HK-2 (cell line): Measurements from ENCODE around the gene HOXA4.

ENCODE experiments used
- DNase-seq: peaks from one replicate; pipeline ENCODE4 v3.0.0-alpha.2; 2018; ENCODE audit not compliant: unreplicated experiment

Gene HOXA4

DNA sequence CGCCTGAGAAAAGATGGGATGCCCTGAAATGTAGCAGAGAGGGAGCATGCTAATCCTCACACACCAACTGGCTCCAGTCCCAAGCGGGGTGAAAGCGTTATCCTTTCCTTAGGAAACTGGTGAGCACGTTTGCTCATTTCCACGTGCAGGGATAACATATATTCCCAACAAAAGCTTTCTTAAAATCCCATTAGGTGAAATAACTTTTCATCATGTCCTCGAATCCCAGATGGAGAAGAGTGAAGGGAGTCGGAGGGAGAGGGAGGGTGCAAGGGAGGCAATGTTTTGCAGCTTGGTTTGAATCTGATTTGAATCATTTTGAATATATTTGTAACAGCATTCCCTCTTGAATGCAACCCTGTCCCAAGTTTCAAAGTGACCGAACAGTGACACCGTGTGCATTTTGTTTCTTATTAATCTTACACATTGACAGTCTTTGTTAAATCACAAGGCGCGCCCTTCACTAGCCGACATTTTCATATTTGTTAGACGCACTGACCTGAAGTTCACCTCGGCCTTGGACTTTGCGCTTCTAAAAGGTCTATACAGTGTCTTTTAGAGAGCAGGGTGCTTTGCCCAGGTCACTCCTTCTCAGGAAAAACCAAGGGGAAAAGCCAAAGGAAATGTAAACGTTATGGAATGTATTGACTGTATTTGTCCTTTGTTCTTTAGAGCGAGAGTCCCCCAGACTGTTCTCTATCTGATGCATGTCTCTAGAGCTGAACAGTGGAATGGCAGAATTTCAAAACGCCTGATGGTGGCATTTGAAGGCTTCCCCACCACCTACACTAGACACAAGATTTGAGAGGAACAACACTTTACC, 3.1 kb upstream of the HOXA4 start:
- DNase-seq, result no peak

DNA sequence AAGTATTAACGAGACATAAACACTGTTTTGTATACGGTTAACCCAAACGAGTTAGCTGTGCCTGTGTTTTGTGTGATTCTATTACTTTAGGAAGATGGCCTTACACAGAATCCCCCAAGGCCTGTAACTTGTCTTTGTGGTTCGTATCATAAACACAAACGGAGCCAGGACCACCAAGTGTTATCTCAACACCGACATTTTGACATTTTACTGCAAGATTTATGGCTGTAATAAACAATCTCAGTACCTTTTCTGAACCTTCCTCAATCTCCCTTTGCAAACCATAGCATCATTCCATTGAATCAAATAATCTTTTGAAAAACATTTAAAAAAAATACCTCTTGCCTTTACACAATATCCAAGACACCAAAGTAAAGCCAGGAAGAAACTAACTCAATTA, 2.4 kb upstream of the HOXA4 start:
- no peak for DNase-seq

DNA sequence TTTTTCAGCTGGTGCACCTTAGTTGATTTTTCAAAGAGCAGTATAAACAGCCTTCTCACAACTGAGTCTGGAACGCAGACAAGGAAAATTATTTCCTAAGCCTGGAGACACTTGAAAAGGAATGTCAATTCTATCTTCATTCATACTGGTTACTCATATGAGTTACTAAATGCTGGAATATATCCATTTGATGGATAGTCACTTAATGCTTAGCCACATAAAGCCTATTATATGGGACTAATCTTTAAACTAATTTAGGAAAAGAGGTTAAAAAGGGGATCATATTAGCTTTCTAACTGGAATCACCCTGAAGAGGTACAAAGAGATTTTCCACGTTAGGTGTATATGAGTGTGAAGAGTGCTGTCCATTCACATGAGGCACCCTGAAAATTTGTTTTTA, 1.7 kb upstream of the HOXA4 start:
- no peak for DNase-seq

DNA sequence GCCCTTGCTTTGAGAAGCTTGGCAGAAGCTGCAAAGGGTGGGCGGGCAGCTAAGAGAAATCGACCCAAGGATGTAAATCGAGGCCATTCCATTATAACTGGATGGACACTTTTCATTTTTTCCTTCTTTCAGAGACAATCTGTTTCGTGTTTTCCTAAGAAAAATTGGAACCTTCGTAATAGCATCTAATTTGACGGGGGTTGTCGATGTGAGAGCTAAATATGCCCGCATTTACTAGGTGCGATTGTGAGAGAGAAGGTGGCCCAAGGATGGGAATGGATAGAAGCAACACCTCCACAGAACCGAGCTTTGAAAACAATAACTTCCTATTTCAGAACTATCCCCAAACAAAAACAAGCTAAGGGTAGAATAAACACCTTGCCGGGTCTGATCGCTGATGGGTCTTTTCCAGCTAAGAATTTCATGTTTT, 848 bp upstream of the HOXA4 start:
- DNase-seq, result no peak

DNA sequence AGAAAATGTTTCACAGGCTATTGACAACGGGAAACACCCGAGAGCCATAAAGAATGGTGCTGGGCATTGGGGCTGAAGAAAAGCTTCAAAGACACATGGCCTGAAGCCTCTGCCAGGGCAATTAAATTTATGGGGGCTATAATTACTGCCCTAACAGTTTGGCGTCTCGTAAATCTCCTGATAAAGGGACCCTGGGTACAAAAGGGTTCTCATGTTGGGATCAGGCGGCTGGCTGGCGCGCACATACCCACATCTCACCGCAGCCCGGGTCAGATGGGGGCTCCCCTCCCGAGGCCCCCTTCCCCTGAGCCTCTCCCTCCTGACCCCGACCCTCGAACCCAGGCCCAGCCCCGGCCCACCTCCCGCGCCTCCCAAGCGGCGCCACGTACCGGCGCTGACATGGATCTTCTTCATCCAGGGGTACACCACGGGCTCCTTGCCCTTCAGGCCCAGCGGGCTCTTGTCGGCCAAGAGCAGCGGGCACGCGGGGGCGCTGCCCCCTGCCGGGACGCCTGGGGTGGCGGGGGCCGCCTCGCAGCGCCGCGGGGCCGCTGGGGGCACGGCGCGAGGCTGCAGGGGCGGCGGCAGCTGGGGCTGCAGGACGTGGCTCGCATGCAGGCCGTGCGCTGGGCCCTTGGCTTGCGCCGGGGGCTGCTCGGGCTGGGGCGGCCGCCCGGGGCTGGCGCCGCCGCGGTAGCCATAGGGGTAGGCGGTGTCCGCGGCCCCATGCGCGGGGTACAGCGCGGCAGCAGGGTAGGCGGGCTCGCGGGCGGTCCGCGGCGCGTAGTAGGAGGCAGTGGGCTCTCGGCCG, 623 bp downstream of the HOXA4 start:
- peak; percentile 63 for DNase-seq

DNA sequence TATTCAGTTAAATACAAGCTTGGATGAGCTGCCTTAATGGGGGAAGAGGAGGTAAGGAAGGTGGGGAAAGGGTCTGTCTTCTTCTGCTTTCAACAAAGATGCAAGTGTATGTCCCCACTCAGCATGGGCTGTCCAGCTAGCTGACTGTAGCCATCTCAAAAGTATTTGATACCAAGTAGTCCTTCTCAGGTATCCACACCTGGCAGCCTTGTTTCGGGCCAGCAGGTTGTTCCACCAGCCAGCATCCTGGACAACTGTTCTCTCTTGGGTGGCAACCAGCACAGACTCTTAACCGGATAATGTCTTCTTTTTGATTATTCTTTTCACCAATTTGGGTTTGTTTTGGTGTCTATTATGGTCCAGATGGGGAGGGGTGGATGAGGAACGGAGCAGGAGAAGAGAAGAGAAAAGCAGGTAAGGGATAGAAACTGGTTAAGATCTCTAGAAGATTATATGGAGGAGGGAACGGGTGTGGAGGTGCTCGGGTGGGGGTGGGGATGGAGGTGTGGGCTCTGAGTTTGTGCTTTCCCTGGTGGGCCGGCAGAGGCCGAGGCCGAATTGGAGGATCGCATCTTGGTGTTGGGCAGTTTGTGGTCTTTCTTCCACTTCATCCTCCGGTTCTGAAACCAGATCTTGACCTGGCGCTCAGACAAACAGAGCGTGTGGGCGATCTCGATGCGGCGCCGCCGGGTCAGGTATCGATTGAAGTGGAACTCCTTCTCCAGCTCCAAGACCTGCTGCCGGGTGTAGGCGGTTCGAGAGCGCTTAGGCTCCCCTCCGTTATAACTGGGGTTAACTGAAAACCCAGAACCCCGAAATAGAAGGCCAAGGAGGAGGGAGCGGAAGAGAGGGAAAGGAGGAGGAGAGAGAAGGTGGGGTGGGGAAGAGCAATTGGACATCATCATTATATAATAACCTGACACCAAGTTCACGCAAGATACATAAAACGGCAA, 1.5 kb downstream of the HOXA4 start:
- DNase-seq, result no peak

DNA sequence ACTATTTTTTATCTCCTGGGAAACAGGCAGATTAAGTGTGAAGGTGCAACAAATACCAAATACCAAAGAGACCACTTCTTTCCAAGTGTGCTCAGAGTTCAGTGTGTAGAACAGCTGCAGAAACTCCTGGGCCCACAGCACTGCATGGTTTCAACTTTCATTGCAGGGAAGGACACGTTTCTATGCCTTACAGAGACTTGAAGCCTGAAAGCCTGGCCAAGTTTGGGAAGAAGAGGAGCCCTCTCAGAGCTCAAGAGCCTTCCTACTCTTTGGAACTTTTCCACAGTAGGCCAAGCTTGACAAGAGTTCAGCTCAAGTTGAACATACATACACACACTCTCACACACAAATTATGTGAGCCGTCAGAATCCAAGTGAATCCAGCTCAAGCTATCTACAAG, 2.5 kb downstream of the HOXA4 start:
- DNase-seq, result no peak

DNA sequence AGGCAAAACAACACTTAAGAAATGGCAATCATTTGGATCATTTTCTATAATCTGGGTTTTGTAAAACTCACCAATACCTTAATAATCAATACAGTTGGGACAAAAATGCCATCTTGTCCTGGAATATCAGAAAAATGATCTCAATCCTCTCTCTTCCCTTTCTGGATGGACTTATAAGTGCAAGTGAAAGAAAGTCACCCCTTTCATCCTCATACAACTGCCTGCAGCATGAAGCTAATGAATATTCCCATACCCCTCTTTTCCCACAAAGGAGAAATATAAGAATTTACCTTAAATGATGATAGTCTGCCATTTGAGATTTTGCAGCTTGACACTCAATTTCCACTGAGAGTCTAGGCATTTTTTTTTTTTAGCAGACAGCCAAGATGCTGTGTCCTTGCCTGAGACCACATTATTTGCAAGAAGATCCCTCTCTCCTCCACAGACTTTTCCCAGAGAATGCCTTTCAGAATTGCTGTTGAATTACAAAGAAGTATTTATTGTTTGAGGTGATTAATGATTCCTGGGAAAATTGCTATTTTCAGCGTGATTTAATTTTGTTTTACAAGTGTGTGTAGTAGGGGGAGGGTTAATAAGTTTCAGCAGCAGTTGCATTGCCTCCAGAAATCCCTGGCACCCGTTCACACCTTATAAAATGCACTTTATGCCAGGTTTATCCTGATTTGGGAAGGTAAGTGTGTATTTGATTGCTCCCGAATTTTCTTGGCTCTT, 3.8 kb downstream of the HOXA4 start:
- DNase-seq, result no peak

DNA sequence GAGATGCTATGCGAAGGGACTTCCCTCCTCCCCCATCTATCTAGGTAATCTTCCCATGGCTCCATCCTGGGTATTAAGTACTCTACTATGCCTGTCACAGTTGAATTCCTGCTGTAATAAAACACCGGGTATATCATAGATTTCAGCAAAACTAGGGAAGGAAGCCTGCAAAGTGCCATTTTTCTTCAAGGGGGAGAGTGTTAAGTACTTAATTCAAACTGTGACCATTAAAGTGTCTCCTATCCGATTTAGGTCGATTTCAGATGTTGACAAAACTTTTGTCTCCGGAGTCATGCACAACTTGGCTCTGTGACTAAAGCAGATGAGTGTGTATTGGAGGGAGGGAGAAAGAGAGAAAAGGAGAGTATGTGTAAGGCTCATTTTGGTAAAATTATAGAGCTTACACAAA, 4.6 kb downstream of the HOXA4 start:
- DNase-seq, result no peak

DNA sequence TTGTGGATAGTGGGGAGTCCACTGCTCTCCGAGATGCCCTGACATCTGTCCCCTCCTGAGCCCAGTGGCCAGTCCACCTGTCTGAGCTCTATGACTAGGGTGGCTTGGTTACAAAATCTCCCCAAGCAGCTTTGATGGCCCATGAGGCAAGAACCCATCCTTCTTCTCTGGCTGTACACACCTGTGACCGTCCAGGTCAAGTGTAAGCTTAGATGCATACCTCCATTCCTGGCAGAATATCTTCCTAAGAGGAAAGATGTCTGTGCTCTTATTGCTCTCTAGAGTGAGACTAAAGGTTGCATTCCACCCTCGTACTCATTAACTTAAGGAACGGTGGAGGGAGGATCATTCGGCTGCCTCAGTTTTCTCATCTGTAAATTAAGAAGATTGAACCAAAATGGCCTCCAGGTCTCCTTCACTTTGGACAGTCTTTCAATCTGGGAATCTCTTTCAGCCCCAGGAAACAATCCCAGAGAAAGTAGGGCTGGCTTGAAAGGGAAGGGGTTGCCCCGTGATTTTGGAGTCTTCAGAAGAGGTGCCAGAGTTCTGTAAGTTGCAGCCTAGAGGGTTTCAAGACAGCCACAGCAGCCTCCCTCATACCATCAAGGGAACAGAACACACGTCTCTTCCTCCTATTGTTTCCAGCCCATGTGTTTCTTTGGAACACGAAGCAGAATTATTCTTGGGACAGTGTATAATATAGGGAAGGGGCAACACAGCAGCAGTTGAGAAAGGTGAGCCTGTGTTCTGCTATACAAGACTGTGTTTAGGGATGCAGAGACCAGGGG, 5.5 kb downstream of the HOXA4 start:
- DNase-seq, result no peak

DNA sequence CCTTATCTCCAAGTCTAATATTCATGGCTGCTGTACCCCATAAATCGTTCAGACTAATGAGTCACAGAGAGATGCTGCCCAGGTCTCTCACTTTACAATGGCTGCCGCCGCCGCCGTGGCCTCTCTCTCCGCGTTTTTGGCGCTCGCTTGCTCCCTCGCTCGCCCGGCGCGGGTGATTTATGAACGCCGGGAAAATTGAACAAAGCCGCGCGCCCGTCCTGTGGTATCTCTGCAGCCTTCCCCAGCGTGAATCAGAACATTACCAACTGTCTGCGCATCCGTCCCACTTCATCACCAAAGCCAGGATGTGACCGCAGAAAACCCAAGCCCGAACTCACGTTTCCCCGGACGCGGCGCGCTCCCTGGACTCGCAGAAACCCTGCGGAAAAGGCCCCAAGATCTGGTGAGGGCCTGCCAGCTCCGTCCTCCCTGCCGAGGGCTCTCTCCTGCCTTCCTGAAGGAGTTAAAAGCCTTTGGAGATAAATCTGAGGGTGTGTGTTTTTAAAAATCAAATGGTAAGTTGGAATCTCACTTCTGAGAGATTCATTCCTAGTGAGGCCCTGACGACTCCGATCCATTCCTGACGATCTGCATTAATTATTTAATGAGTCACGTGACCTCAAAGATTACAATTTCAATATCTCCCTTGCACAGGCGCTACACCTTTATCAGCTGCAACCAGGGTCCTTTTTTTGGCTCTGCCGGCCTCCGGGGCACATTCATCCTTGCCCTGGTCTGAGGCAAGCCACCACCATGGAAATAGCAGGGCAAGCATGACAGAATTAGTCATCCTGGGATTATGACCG, 6.3 kb downstream of the HOXA4 start:
- peak; percentile 88 for DNase-seq

DNA sequence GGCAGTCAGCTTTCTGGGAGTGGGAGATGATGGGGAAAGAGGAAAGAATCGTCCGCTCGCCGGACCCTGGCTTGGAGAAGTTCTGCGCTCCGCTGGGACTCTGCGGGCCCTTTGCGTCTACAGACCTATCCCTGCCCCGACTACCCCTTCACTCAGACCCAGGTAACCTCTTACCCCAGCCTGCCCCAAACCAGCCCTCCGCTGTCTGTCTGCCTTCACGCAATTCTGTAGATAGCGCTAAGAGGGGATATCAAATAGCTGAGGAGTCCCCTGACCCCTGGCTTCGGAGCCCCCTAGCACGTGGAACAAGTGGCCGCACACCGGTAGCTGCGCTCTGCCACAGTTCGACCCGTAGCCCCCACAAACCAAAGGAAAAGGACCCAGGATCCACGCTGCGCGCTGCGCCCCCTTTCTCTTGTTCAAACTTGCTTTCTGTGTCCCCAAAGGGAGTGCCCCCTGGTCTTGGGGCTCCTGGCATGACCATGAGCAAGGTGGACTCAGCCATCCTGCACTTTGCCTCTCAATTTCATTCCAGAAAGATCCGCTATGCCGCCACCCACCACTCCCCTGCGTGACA, 7.0 kb downstream of the HOXA4 start:
- peak; percentile 44 for DNase-seq

DNA sequence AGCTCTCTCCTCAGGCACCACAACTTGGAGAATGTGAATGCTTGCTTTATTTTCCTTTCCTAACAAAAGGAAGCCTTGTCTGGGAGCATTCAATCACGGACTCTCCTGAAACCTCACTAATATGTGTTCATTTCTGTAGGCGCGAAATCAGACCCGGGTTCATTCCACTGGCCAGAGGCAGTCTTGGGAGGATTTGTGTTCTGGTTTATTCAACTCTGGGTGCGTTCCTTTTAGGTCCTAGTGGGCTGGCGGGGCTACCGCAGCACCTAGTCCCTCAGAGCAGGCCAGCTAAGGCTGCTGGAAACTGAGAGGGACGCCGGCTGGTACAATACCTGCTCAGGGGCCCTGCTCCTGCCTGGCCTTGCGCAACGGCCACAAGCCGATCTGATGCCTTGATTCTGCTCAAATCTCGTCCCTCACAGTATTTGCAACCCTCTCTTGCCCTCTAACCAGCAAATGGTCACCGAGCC, 7.5 kb downstream of the HOXA4 start:
- no peak for DNase-seq

DNA sequence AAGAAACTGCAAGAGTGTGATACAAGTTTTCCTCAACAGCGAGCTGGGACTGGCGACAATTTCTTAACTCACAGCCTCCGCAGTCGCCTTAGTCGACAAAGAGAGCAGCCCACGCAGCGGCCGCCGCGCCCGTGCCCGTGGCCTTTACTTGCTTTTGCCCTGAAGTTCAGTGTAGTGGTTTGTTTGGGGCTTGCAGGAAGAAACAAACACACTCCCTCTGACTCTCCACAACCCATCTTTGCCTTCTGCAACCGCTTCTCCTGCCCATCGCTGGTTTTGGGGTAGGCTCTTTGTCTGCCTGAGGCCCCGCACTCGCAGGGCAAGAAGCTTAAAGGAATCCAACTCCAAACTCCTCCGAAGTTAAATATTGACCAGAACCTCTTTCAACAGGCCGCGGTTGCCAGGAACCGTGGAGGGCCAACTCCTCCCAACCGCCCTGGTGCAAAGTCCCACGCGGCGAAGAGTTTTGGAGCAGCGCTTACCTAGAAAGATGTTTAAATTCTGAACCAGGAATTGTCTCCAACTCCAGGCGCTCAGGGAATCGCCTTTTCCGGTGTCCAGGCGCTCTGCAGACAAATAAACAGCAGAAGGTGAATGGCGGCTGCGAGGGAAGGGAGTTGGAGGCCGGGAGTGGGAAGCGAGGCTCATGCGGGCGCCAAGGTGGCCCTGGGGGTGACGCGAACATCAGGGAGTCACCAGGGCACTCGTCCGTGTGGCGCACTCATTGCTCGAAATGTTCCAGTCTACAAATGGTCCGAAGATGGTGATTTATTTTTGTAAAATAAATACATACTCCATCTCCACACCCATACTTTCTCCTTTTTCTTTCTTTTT, 8.3 kb downstream of the HOXA4 start:
- peak; percentile 76 for DNase-seq

DNA sequence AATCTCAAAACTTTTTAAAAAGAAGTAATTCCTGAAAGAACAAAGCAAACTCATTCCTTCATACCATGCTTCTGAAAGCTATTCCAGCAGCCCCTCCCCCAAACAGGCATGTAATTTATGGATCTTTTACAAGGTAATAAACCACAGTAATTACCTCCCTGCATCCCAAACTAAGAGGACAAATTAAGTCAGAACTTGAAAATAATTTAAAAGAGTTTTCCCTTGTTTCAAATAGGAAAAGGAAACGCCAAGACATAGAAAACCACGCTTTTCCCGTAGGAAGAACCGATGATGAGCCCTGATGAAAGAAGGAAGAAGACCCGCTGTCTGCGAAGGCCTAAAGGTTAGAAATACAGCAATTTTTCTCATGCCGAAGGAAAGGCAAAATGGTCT, 8.9 kb downstream of the HOXA4 start:
- DNase-seq, result no peak

DNA sequence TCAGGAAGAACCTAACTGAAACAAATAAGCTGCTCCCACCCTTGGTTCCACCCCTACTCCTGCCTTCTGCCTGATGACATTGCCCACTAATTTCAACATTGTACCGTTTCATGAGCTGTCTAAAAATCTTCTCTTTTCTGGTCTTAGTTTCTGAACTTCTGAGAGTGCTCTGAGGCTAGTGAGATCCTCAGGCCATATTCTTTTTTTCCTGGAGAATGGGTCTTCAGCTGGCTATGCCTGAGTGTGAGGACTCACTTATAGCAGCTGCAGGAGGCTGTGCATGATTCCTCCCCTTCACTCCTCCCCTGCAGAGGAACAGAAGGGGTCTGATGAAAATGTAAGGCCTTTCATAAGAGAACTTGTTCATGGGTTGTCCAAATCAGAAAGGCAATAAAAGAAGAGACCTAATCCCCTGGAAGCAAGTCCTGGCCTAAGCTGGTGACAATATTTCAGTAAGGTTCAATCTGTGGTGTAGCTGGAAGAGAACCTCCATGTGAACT, 11.1 kb downstream of the HOXA4 start:
- no peak for DNase-seq

DNA sequence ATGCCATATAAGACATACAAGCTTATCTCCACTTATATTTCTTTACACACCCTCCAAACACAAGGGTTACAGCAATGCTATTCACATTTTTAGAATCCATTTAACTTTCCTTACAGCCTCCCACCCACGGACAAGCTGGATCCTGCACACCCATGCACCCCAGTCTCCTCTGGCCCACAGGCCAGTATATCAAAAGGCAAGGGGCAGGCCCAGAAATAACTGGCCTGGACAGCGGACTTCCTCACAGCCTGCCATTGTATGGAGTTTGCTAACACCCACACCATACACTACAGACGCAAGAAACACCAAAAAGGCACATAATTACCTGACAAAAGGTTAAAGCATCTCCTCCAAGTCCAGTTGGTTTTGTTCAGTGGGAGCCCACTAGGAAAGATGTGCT, 12.0 kb downstream of the HOXA4 start:
- no peak for DNase-seq

DNA sequence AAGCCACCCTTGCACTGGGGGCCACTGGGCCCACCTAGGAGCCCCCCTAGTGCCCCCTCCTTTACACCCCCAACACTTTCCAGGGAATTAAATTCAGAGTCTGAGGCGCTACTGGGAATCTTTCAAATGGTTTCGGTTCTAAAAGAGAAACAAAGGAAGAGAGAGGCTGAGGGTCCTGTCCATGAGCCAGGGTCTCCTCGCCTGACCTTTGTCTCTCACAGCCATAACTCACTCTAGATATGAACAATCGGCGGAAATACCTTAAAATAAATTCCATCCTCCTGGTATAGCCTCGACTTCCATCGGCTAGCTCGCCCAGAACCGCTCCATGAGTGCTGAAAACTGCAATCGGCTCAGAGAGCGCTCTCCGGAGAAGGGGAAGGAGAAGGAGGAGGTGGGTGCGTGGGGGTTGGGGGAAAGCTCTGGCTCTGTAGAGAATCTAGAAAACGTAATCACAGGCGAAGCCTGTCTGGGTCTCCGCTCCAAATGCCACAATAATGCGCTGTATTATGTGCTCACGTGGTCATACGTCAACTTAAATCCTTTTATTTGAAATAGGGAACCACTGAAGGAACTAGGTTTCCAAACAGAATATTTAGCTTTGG, 12.6 kb downstream of the HOXA4 start:
- DNase-seq, result peak; percentile 71
